CD8-positive, alpha-beta memory T cell (primary cell): ENCODE results near the gene SPDYC. TPM values are rescaled to one million over a fixed set of nuclear protein-coding genes. Genes with fewer than 3 reads are reported as not detected.

Source experiments
- CTCF ChIA-PET: fragments of 350-600 bp; sonication (Branson Sonifier 250); formaldehyde crosslinking; loops from one replicate; lab custom pipeline; 2021; ENCODE audit warnings: antibody characterized with exemption; lab: Charles Lee
- POLR2A ChIA-PET: fragments of 350-600 bp; sonication (Branson Sonifier 250); formaldehyde crosslinking; loops from one replicate; lab custom pipeline; 2021; ENCODE audit warnings: antibody characterized with exemption; lab: Charles Lee
- DNase-seq, 5 donors: peaks; one replicate each; pipeline versions ENCODE4 v3.0.0 to v3.0.0-alpha.2; 2020 to 2022; ENCODE audit warnings: mixed read lengths in 1 of 5
- H3K27ac ChIP-seq: one replicate; pipeline ENCODE4 v1.7.0; 2013; ENCODE audit warnings: low read depth, mild to moderate bottlenecking, low read length, moderate library complexity
- H3K27me3 ChIP-seq: 2 replicates; pipeline ENCODE4 v1.7.0; 2013; ENCODE audit warnings: low read length, mild to moderate bottlenecking; ENCODE audit not compliant: insufficient read depth, poor library complexity, severe bottlenecking
- H3K36me3 ChIP-seq: 2 replicates; pipeline ENCODE4 v1.7.0; 2013; ENCODE audit warnings: mild to moderate bottlenecking, low read length, moderate library complexity; ENCODE audit not compliant: insufficient read depth
- H3K4me1 ChIP-seq: 2 replicates; pipeline ENCODE4 v1.7.0; 2013; ENCODE audit warnings: mild to moderate bottlenecking, low read length, moderate library complexity; ENCODE audit not compliant: insufficient read depth
- H3K4me3 ChIP-seq: 2 replicates; pipeline ENCODE4 v1.7.0; 2013; ENCODE audit warnings: mild to moderate bottlenecking, low read length
- H3K9me3 ChIP-seq: 2 replicates; pipeline ENCODE4 v1.7.0; 2013; ENCODE audit warnings: mild to moderate bottlenecking, low read length
- H3K27ac Mint-ChIP-seq, 8 donors: one replicate each; pipeline ENCODE4 v1.8.0; 2020 to 2021; ENCODE audit warnings: mixed read lengths in 8 of 8, mild to moderate bottlenecking in 6 of 8, inconsistent platforms in 3 of 8, moderate library complexity in 3 of 8
- H3K27me3 Mint-ChIP-seq, 2 donors: one replicate each; pipeline ENCODE4 v1.8.0; 2020 to 2021; ENCODE audit warnings: mixed read lengths in 2 of 2, mild to moderate bottlenecking in 1 of 2, moderate library complexity in 1 of 2
- H3K36me3 Mint-ChIP-seq, 3 donors: one replicate each; pipeline ENCODE4 v1.8.0; 2020 to 2021; ENCODE audit warnings: mixed read lengths in 3 of 3, inconsistent platforms in 1 of 3, mild to moderate bottlenecking in 1 of 3
- H3K4me1 Mint-ChIP-seq, 3 donors: one replicate each; pipeline ENCODE4 v1.8.0; 2020 to 2021; ENCODE audit warnings: mixed read lengths in 3 of 3, inconsistent platforms in 1 of 3, mild to moderate bottlenecking in 1 of 3
- H3K4me3 Mint-ChIP-seq, 7 donors: one replicate each; pipeline ENCODE4 v1.8.0; 2020 to 2021; ENCODE audit warnings: mixed read lengths in 7 of 7, mild to moderate bottlenecking in 6 of 7, moderate library complexity in 4 of 7, inconsistent platforms in 2 of 7
- H3K9me3 Mint-ChIP-seq, 5 donors: one replicate each; pipeline ENCODE4 v1.8.0; 2020 to 2022; ENCODE audit warnings: mixed read lengths in 5 of 5, mild to moderate bottlenecking in 3 of 5, moderate library complexity in 2 of 5, inconsistent platforms in 1 of 5
- polyA plus RNA-seq: library from polyadenylated mRNA; unstranded; fragments of 300-500 nt; fragmentation: Illumina TruSeq; gene quantifications from one replicate; pipeline ENCODE4 v1.2.3, GENCODE V29; 2021
- total RNA-seq, 2 experiments: library from RNA; stranded (reverse); gene quantifications; one replicate each; pipeline ENCODE4 v1.2.3, GENCODE V29; 2021

SPDYC gene, protein sequence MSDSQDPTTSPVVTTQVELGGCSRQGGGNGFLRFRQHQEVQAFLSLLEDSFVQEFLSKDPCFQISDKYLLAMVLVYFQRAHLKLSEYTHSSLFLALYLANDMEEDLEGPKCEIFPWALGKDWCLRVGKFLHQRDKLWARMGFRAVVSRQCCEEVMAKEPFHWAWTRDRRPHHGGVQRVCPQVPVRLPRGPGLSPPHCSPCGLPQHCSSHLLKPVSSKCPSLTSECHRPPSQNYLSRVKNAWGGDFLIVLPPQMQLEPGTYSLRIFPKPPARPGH
- total RNA-seq (not detected), polyA plus RNA-seq (not detected)

- POLR2A ChIA-PET, result no interaction called here
- peak within 1 kb of the TSS in 2 of 8 donors; percentile 51 to 80 for H3K27ac Mint-ChIP-seq
- H3K4me1 ChIP-seq, result no peaks in the 10 kb centered on the region
- H3K4me3 ChIP-seq, result no peak within 1 kb of the TSS
- H3K27ac ChIP-seq, result peak within 1 kb of the TSS; percentile 57
- no peaks in the 10 kb centered on the region for H3K9me3 Mint-ChIP-seq
- H3K27me3 ChIP-seq, result no peaks in the 10 kb centered on the region
- H3K4me1 Mint-ChIP-seq, result no peaks in the 10 kb centered on the region
- H3K36me3 Mint-ChIP-seq, result no peaks in the 10 kb centered on the region
- no peak within 1 kb of the TSS for H3K4me3 Mint-ChIP-seq
- no peaks in the 10 kb centered on the region for H3K36me3 ChIP-seq
- H3K27me3 Mint-ChIP-seq, result peaks cover 0 to 4% of the 10 kb centered on the region in 2 donors
- H3K9me3 ChIP-seq, result no peaks in the 10 kb centered on the region
- CTCF ChIA-PET, result interaction anchor here (0.7 to 1.4 kb wide), 2 partner anchors 10 to 12 kb away, joined by 3 read pairs; partner anchors contain the start of gene CAPN1
- no peak for DNase-seq
Measured at GRCh38 chr11:65170058-65170534, at the start of gene SPDYC. Gene SPDYC, plus strand, starts transcription at chr11:65170233. Its CDS starts 1,125 bp downstream, at chr11:65171358.

DNA sequence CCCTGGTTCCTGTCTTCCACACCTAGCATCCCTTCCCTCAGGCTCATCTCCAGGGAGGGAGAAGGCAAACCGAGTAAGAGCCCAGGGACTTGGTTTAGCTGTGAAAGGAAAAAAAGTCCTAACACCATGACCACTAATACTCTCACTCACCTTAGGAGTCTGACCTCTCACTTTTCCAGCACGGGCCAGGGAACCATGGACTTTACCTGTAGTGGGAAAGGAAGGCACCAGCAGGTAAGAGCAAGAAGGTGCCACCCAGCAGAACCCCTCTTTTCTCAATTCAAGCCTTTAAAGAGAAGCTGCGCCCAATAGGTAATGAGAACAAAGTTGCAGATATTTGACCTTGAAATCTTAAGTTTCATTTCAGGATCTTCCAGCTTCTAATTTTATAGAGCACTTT lies 49.2 kb upstream of the SPDYC start:
- peak overlapping the region; percentile 95 for H3K4me3 ChIP-seq
- Mint-ChIP-seq H3K27ac (peak overlapping the region; percentile 97 to 100 (median 100)), H3K9me3 (no peaks in the 10 kb centered on the region), H3K4me1 (peaks cover 37 to 70% (median 45%) of the 10 kb centered on the region in 3 donors), H3K36me3 (peaks cover 7 to 80% (median 7%) of the 10 kb centered on the region in 3 donors), H3K27me3 (peaks cover 0 to 2% of the 10 kb centered on the region in 2 donors), H3K4me3 (peak overlapping the region; percentile 96 to 100 (median 99))
- POLR2A ChIA-PET, result interaction anchor here (1.0 to 2.5 kb wide), 4 partner anchors 9 to 206 kb away, joined by 3 to 60 read pairs (median 23); partner anchors contain the start of genes ARL2, SYVN1 and TM7SF2
- H3K27me3 ChIP-seq, result no peaks in the 10 kb centered on the region
- no peak for DNase-seq
- peaks cover 46% of the 10 kb centered on the region for H3K36me3 ChIP-seq
- no peaks in the 10 kb centered on the region for H3K9me3 ChIP-seq
- H3K27ac ChIP-seq, result peak overlapping the region; percentile 97
- peaks cover 32% of the 10 kb centered on the region for H3K4me1 ChIP-seq
- CTCF ChIA-PET, result interaction anchor here (1.2 to 3.7 kb wide), 5 partner anchors 10 to 108 kb away, joined by 3 to 43 read pairs (median 4); partner anchors contain the start of genes CDCA5, TM7SF2 and ZFPL1

DNA sequence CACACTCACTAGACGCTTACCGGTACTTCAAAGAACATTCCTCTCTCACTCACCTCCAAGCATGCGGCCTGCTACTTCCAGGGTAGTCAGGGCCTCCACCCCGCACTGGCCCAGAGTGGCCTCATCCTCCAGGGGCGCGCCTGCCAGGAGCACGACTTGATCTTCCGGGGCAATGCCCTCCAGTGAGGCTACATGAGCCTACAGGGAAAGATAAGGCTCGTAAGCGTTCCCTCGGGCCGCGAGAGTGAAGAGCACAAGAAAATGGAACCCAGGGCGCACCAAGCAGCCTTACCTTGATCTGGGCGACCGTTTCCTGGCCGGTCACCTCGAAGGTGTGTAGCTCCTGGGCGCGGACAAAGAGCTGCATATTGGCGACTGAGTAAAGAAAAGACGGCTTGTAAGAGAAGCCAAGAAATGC lies 48.6 kb upstream of the SPDYC start:
- H3K4me3 ChIP-seq, result peak overlapping the region; percentile 95
- peak overlapping the region; percentile 96 to 100 (median 99) for H3K4me3 Mint-ChIP-seq
- H3K27ac ChIP-seq, result peak overlapping the region; percentile 97
- no peaks in the 10 kb centered on the region for H3K27me3 ChIP-seq
- POLR2A ChIA-PET, result interaction anchor here (0.5 to 2.5 kb wide), 21 partner anchors 10 to 1722 kb away, joined by 3 to 60 read pairs (median 4); partner anchors contain the start of genes ACTN3, ARL2, PPP2R5B and RCE1
- no peaks in the 10 kb centered on the region for H3K9me3 ChIP-seq
- H3K4me1 Mint-ChIP-seq, result peaks cover 37 to 64% (median 45%) of the 10 kb centered on the region in 3 donors
- DNase-seq, result no peak
- CTCF ChIA-PET, result interaction anchor here (0.9 to 3.7 kb wide), 12 partner anchors 9 to 491 kb away, joined by 3 to 43 read pairs (median 4); partner anchors contain the start of genes ARL2, CAPN1, CDCA5 and SYVN1
- H3K9me3 Mint-ChIP-seq, result no peaks in the 10 kb centered on the region
- H3K4me1 ChIP-seq, result peaks cover 26% of the 10 kb centered on the region
- H3K36me3 ChIP-seq, result peaks cover 47% of the 10 kb centered on the region
- peaks cover 0 to 2% of the 10 kb centered on the region in 2 donors for H3K27me3 Mint-ChIP-seq
- peak overlapping the region; percentile 97 to 100 (median 100) for H3K27ac Mint-ChIP-seq
- H3K36me3 Mint-ChIP-seq, result peaks cover 7 to 84% (median 7%) of the 10 kb centered on the region in 3 donors

DNA sequence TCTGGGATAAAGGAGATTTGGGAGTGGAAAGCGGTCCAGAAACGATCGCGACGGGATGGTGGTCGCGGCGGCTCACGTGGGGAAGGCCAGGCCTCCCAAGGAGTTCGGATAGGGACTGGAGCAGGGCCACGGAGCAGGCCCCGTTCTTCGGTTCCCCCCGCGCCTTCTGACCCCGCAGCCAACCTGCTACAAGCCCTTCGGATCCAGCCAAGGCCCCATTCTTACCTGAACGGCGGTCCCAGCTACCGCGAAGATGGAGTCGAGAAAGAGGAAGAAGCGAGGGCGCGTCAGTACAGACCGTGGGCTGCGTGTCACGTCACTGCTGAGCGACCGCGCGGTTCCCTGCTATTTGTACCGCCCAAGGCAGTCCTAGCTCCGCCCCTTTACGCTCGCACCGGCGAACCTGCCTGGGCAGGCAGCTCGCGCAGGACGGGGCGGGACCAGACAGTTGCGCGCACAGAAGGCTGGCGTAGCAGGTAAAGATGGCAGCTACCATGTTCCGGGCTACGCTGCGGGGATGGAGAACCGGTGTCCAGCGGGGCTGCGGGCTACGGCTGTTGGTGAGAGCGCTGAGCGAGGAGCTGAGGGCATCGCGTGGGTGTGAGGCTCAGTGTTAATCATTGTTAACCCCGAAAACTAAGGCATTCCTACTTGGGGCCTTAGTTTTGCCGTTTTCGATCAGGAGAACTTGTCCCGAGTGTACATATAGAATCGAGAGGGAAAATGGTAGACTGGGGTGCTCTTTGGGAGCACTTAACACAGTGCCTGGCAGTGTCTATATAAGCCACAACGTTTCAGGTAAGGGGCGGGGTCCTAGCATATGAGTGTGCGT lies 48.0 kb upstream of the SPDYC start, which contains the start of the genes FAU and MRPL49:
Gene FAU (minus strand): TSS at position 270 of the 832 bp plus-strand sequence. CDS start 321 bp downstream, outside the sequence.
Gene MRPL49 (plus strand): TSS at position 457 of the 832 bp plus-strand sequence. CDS start 26 bp downstream, at position 483.
- Mint-ChIP-seq H3K27me3 (peaks cover 0 to 2% of the 10 kb centered on the region in 2 donors), H3K27ac (peak within 1 kb of the TSS; percentile 97 to 100 (median 100)), H3K4me1 (peaks cover 33 to 59% (median 45%) of the 10 kb centered on the region in 3 donors), H3K9me3 (no peaks in the 10 kb centered on the region), H3K4me3 (peak within 1 kb of the TSS; percentile 96 to 100 (median 99)), H3K36me3 (peaks cover 7 to 88% (median 9%) of the 10 kb centered on the region in 3 donors)
- POLR2A ChIA-PET, result interaction anchor here (0.5 to 2.5 kb wide), 25 partner anchors 10 to 1721 kb away, joined by 3 to 60 read pairs (median 4); partner anchors contain the start of genes ACTN3, ARL2, POLA2 and PPP2R5B
- DNase-seq, result peak; percentile 98 to 99 (median 98)
- H3K36me3 ChIP-seq, result peaks cover 53% of the 10 kb centered on the region
- CTCF ChIA-PET, result interaction anchor here (0.9 to 3.7 kb wide), 12 partner anchors 9 to 490 kb away, joined by 3 to 43 read pairs (median 4); partner anchors contain the start of genes ARL2, CAPN1, CDCA5 and SYVN1
- peak within 1 kb of the TSS; percentile 95 for H3K4me3 ChIP-seq
- peak within 1 kb of the TSS; percentile 97 for H3K27ac ChIP-seq
- peaks cover 21% of the 10 kb centered on the region for H3K4me1 ChIP-seq
- H3K9me3 ChIP-seq, result no peaks in the 10 kb centered on the region
- H3K27me3 ChIP-seq, result no peaks in the 10 kb centered on the region

- Mint-ChIP-seq H3K27me3 (no peaks in the 10 kb centered on the region), H3K27ac (peak overlapping the region in 6 of 8 donors; percentile 12 to 80 (median 46)), H3K9me3 (no peaks in the 10 kb centered on the region), H3K4me3 (peak overlapping the region in 5 of 7 donors; percentile 28 to 73 (median 35)), H3K36me3 (peaks cover 4 to 88% (median 7%) of the 10 kb centered on the region in 3 donors), H3K4me1 (peaks cover 22 to 41% (median 33%) of the 10 kb centered on the region in 3 donors)
- peaks cover 59% of the 10 kb centered on the region for H3K36me3 ChIP-seq
- DNase-seq, result peak in 1 of 5 donors; percentile 25
- H3K27me3 ChIP-seq, result no peaks in the 10 kb centered on the region
- no peaks in the 10 kb centered on the region for H3K9me3 ChIP-seq
- H3K4me1 ChIP-seq, result peaks cover 21% of the 10 kb centered on the region
- H3K4me3 ChIP-seq, result no peak overlapping the region
- ChIA-PET POLR2A (interaction anchor here (1.0 to 1.2 kb wide), 2 partner anchors 10 to 13 kb away, joined by 3 to 4 read pairs; partner anchors contain the start of gene SYVN1), CTCF (no interaction called here)
- H3K27ac ChIP-seq, result peak overlapping the region; percentile 6
Measured at GRCh38 chr11:65124480-65125196, 45.4 kb upstream of the SPDYC start.

DNA sequence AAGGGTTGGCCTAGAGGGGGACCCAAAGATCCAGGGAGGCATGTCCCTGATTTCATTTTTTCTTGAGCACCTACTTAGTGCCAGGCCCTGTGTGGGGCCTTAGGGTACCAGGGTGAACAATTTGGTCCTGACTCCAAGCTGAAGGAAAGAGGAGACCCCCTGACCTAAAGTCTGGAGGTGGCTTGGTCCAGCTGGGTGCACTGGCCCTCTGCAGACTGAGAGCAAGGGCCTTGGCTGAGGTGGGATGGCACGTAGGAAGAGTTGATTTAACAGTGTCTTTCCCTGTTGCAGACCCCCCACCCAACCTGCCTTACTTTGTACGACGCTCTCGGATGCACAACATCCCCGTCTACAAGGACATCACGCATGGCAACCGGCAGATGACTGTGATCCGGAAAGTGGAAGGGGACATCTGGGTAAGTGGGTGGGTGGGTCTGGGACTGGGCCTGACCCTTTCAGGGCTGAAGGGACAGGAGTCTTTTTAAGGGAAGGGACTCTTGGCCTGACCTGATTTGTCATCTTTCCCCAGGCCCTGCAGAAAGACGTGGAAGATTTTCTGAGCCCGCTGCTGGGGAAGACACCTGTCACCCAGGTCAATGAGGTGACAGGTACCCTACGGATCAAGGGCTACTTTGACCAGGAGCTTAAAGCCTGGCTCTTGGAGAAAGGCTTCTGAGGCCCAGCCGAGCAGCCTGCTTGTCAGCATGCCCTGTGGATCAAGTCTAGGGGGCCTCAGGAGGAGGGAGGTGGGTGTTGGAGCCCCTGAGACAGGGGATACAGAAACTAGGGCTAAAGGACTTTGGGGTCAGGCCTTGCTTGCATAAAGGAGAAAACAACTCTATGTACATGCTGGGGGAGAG lies 44.6 kb upstream of the SPDYC start:
- Mint-ChIP-seq H3K4me3 (peak overlapping the region in 1 of 7 donors; percentile 69), H3K4me1 (peaks cover 21 to 36% (median 30%) of the 10 kb centered on the region in 3 donors), H3K9me3 (no peaks in the 10 kb centered on the region), H3K27ac (peak overlapping the region in 3 of 8 donors; percentile 42 to 69 (median 50)), H3K27me3 (no peaks in the 10 kb centered on the region), H3K36me3 (peaks cover 4 to 88% (median 7%) of the 10 kb centered on the region in 3 donors)
- H3K27me3 ChIP-seq, result no peaks in the 10 kb centered on the region
- H3K36me3 ChIP-seq, result peaks cover 59% of the 10 kb centered on the region
- peaks cover 18% of the 10 kb centered on the region for H3K4me1 ChIP-seq
- DNase-seq, result peak in 1 of 5 donors; percentile 17
- ChIA-PET POLR2A (interaction anchor here (0.5 kb wide), 1 partner anchor 134 kb away, joined by 3 read pairs; no protein-coding TSS in a partner anchor), CTCF (no interaction called here)
- H3K27ac ChIP-seq, result no peak overlapping the region
- no peak overlapping the region for H3K4me3 ChIP-seq
- H3K9me3 ChIP-seq, result no peaks in the 10 kb centered on the region
